Measurements from ENCODE around the gene C12orf43. TPM values are rescaled to one million over a fixed set of nuclear protein-coding genes. Genes with fewer than 3 reads are reported as not detected.
A peak's percentile ranks its signal among the peaks of the same experiment; 100 is the strongest.
"Not testable (repeated sequence)": the region's sequence is repeated elsewhere in the genome, so short reads cannot be mapped to it uniquely, and the experiment has no call there.

Gene C12orf43
- total RNA-seq, 1 donor from 2014 or later, result 12.8 TPM

GRCh38 chr12:121050725-121051124 lies 34.4 kb upstream of the C12orf43 start:
- no peaks in the 10 kb centered on the region for H3K36me3 ChIP-seq
- Mint-ChIP-seq H3K27me3 (ENCODE audit: insufficient read depth, low read depth) (peaks cover 2% of the 10 kb centered on the region), H3K4me3 (no peak overlapping the region), H3K4me1 (peaks cover 3% of the 10 kb centered on the region), H3K9me3 (no peaks in the 10 kb centered on the region), H3K36me3 (no peaks in the 10 kb centered on the region), H3K27ac (no peak overlapping the region)
- H2AFZ ChIP-seq (replicated peaks), result no peak overlapping the region
- H4K20me1 ChIP-seq (ENCODE audit: low read depth), result no peaks in the 10 kb centered on the region
- H3F3A ChIP-seq (ENCODE audit: low read depth), result no peaks in the 10 kb centered on the region
- H3K9ac ChIP-seq, result no peak overlapping the region
- no peaks in the 10 kb centered on the region for H3K9me3 ChIP-seq (ENCODE audit: low read depth)
- no peaks in the 10 kb centered on the region for H3K79me2 ChIP-seq (ENCODE audit: low read depth)
- no peak for DNase-seq (ENCODE audit: low spot score)
- TF ChIP-seq CTCF (IDR thresholded peaks at IDR 0.05) (no peak), EZH2 (IDR thresholded peaks at IDR 0.05) (no peak), EZH2phosphoT487 (IDR thresholded peaks at IDR 0.05) (no peak)
- H3K4me1 ChIP-seq, result no peaks in the 10 kb centered on the region
- no peaks in the 10 kb centered on the region for H3K27me3 ChIP-seq
- H3K27ac ChIP-seq, result no peak overlapping the region
- no peak overlapping the region for H3K4me3 ChIP-seq
- no peak overlapping the region for H3K4me2 ChIP-seq

- Mint-ChIP-seq H3K27ac (no peak overlapping the region), H3K4me1 (peaks cover 3% of the 10 kb centered on the region), H3K27me3 (ENCODE audit: insufficient read depth, low read depth) (peaks cover 5% of the 10 kb centered on the region), H3K4me3 (no peak overlapping the region), H3K9me3 (no peaks in the 10 kb centered on the region), H3K36me3 (no peaks in the 10 kb centered on the region)
- Histone ChIP-seq H3F3A (ENCODE audit: low read depth) (no peaks in the 10 kb centered on the region), H3K9me3 (ENCODE audit: low read depth) (no peaks in the 10 kb centered on the region), H4K20me1 (ENCODE audit: low read depth) (no peaks in the 10 kb centered on the region), H3K9ac (no peak overlapping the region), H2AFZ (replicated peaks) (peak overlapping the region; percentile 38), H3K79me2 (ENCODE audit: low read depth) (no peaks in the 10 kb centered on the region), H3K4me2 (no peak overlapping the region), H3K27ac (no peak overlapping the region), H3K36me3 (no peaks in the 10 kb centered on the region), H3K4me1 (no peaks in the 10 kb centered on the region), H3K27me3 (peaks cover 7% of the 10 kb centered on the region), H3K4me3 (no peak overlapping the region)
- no peak for DNase-seq (ENCODE audit: low spot score)
- TF ChIP-seq EZH2phosphoT487 (IDR thresholded peaks at IDR 0.05) (no peak), EZH2 (IDR thresholded peaks at IDR 0.05) (no peak), CTCF (IDR thresholded peaks at IDR 0.05) (no peak)
These were observed 32.2 kb upstream of the C12orf43 start for GRCh38 chr12:121048442-121048841.

- H3K36me3 Mint-ChIP-seq; H3K4me2 ChIP-seq; DNase-seq (ENCODE audit: low spot score); H3K4me3 Mint-ChIP-seq; H2AFZ ChIP-seq (replicated peaks); H3F3A ChIP-seq (ENCODE audit: low read depth); H3K4me3 ChIP-seq; H3K27ac ChIP-seq; H3K9me3 Mint-ChIP-seq; H3K9ac ChIP-seq; H3K27ac Mint-ChIP-seq; H3K36me3 ChIP-seq; H3K4me1 Mint-ChIP-seq; H3K9me3 ChIP-seq (ENCODE audit: low read depth); H3K27me3 ChIP-seq; H3K79me2 ChIP-seq (ENCODE audit: low read depth); H3K4me1 ChIP-seq; H3K27me3 Mint-ChIP-seq (ENCODE audit: insufficient read depth, low read depth); H4K20me1 ChIP-seq (ENCODE audit: low read depth): not testable (repeated sequence)
These were observed 31.1 kb upstream of the C12orf43 start for GRCh38 chr12:121047400-121047799.

GRCh38 chr12:121043067-121043466 lies 26.8 kb upstream of the C12orf43 start:
- H3K27me3 Mint-ChIP-seq (ENCODE audit: insufficient read depth, low read depth), result peaks cover 12% of the 10 kb centered on the region
- Histone ChIP-seq H3K36me3 (no peaks in the 10 kb centered on the region), H3K9me3 (ENCODE audit: low read depth) (no peaks in the 10 kb centered on the region), H3K9ac (no peak overlapping the region), H3K79me2 (ENCODE audit: low read depth) (no peaks in the 10 kb centered on the region), H2AFZ (replicated peaks) (no peak overlapping the region), H3F3A (ENCODE audit: low read depth) (no peaks in the 10 kb centered on the region), H3K4me3 (no peak overlapping the region), H3K27me3 (peaks cover 7% of the 10 kb centered on the region), H3K27ac (no peak overlapping the region), H3K4me1 (no peaks in the 10 kb centered on the region), H3K4me2 (no peak overlapping the region), H4K20me1 (ENCODE audit: low read depth) (no peaks in the 10 kb centered on the region)
- H3K36me3 Mint-ChIP-seq, result no peaks in the 10 kb centered on the region
- no peaks in the 10 kb centered on the region for H3K9me3 Mint-ChIP-seq
- no peak overlapping the region for H3K4me3 Mint-ChIP-seq
- no peak overlapping the region for H3K27ac Mint-ChIP-seq
- H3K4me1 Mint-ChIP-seq, result peaks cover 3% of the 10 kb centered on the region
- no peak for TF ChIP-seq EZH2 (IDR thresholded peaks at IDR 0.05)
- no peak for TF ChIP-seq CTCF (IDR thresholded peaks at IDR 0.05)
- no peak for TF ChIP-seq EZH2phosphoT487 (IDR thresholded peaks at IDR 0.05)
- no peak for DNase-seq (ENCODE audit: low spot score)
